HEK293 (cell line): Measurements from ENCODE around the gene PPM1K.

Experiments
- CTCF ChIA-PET: fragments of 350-600 bp; formaldehyde crosslinking; extraction: SDS; loops from one replicate; lab custom pipeline; 2021; ENCODE audit warnings: antibody characterized with exemption; lab: Yijun Ruan, JAX
- POLR2A ChIA-PET: fragments of 300-600 bp; formaldehyde crosslinking; extraction: SDS; loops from one replicate; lab custom pipeline; 2020; ENCODE audit warnings: antibody characterized with exemption, inconsistent platforms; lab: Yijun Ruan, JAX
- H3K27ac ChIP-seq: fragments of 200-500 bp; sonication (Bioruptor generic); 2 replicates; pipeline ENCODE4 v1.5.1; 2014; ENCODE audit warnings: low read depth, low read length, control low read depth, inconsistent platforms; ENCODE audit errors: extremely low read depth
- H3K36me3 ChIP-seq, 2 experiments: fragments of 200-500 bp in 1 of 2; sonication (Bioruptor generic) in 1 of 2; 1 replicate in 1 of 2; 2 replicates in 1 of 2; pipeline ENCODE4 v1.5.1; 2014 to 2017; ENCODE audit warnings: inconsistent platforms in 2 of 2, low read length in 2 of 2; ENCODE audit not compliant: control insufficient read depth in 2 of 2, insufficient read depth in 1 of 2
- H3K4me1 ChIP-seq: fragments of 200-500 bp; sonication (Bioruptor generic); 2 replicates; pipeline ENCODE4 v1.5.1; 2014; ENCODE audit warnings: mild to moderate bottlenecking, low read length, inconsistent platforms; ENCODE audit not compliant: control insufficient read depth, insufficient read depth
- H3K4me3 ChIP-seq: 2 replicates; pipeline ENCODE4 v1.5.1; 2011; ENCODE audit warnings: low read depth, mild to moderate bottlenecking, control low read depth, low read length, moderate library complexity
- H3K9me3 ChIP-seq: fragments of 200-500 bp; sonication (Bioruptor generic); 2 replicates; pipeline ENCODE4 v1.5.1; 2014; ENCODE audit warnings: low read depth, low read length, inconsistent platforms; ENCODE audit not compliant: control insufficient read depth, insufficient read depth
- AEBP2 ChIP-seq: fragments of 450-650 bp; formaldehyde crosslinking; IDR thresholded peaks from 2 replicates; pipeline ENCODE4 v1.5.1; 2016; ENCODE audit warnings: missing biosample characterization, missing genetic modification characterization, borderline replicate concordance
- BCL11B ChIP-seq: fragments of 450-650 bp; formaldehyde crosslinking; IDR thresholded peaks from 2 replicates; pipeline ENCODE4 v1.5.1; 2016; ENCODE audit warnings: low read depth, missing biosample characterization, missing genetic modification characterization
- HIC1 ChIP-seq: fragments of 450-650 bp; formaldehyde crosslinking; IDR thresholded peaks from 2 replicates; pipeline ENCODE4 v1.5.1; 2016; ENCODE audit warnings: missing biosample characterization, missing genetic modification characterization
- INSM2 ChIP-seq: fragments of 450-650 bp; formaldehyde crosslinking; IDR thresholded peaks from 2 replicates; pipeline ENCODE4 v1.5.1; 2016; ENCODE audit warnings: missing biosample characterization, missing genetic modification characterization
- KLF8 ChIP-seq: fragments of 450-650 bp; formaldehyde crosslinking; IDR thresholded peaks from 2 replicates; pipeline ENCODE4 v1.5.1; 2016; ENCODE audit warnings: missing biosample characterization, missing genetic modification characterization
- OSR2 ChIP-seq: fragments of 450-650 bp; formaldehyde crosslinking; IDR thresholded peaks from 2 replicates; pipeline ENCODE4 v1.5.1; 2016; ENCODE audit warnings: missing biosample characterization, missing genetic modification characterization
- PATZ1 ChIP-seq: fragments of 450-650 bp; formaldehyde crosslinking; IDR thresholded peaks from 2 replicates; pipeline ENCODE4 v1.5.1; 2016; ENCODE audit warnings: missing biosample characterization, missing genetic modification characterization
- YY2 ChIP-seq: fragments of 450-650 bp; formaldehyde crosslinking; IDR thresholded peaks from 2 replicates; pipeline ENCODE4 v1.5.1; 2016; ENCODE audit warnings: missing biosample characterization, missing genetic modification characterization
- ZNF112 ChIP-seq: fragments of 450-650 bp; formaldehyde crosslinking; IDR thresholded peaks from 2 replicates; pipeline ENCODE4 v1.5.0; 2017; ENCODE audit warnings: missing biosample characterization, missing genetic modification characterization
- ZNF140 ChIP-seq: fragments of 450-650 bp; formaldehyde crosslinking; IDR thresholded peaks from 2 replicates; pipeline ENCODE4 v1.5.1; 2016; ENCODE audit warnings: missing biosample characterization, missing genetic modification characterization
- ZNF175 ChIP-seq: fragments of 450-650 bp; formaldehyde crosslinking; IDR thresholded peaks from 2 replicates; pipeline ENCODE4 v1.5.1; 2016; ENCODE audit warnings: missing biosample characterization, missing genetic modification characterization
- ZNF184 ChIP-seq: fragments of 450-650 bp; IDR thresholded peaks from 2 replicates; pipeline ENCODE4 v1.5.1; 2018; ENCODE audit warnings: missing biosample characterization, mild to moderate bottlenecking, missing genetic modification characterization
- ZNF239 ChIP-seq: fragments of 450-650 bp; formaldehyde crosslinking; IDR thresholded peaks from 2 replicates; pipeline ENCODE4 v1.5.1; 2016; ENCODE audit warnings: missing biosample characterization, missing genetic modification characterization
- ZNF362 ChIP-seq: fragments of 450-650 bp; formaldehyde crosslinking; IDR thresholded peaks from 2 replicates; pipeline ENCODE4 v1.5.1; 2016; ENCODE audit warnings: missing biosample characterization, missing genetic modification characterization
- ZNF510 ChIP-seq: fragments of 450-650 bp; formaldehyde crosslinking; IDR thresholded peaks from 2 replicates; pipeline ENCODE4 v1.5.1; 2018; ENCODE audit warnings: mild to moderate bottlenecking, missing genetic modification characterization, missing biosample characterization; ENCODE audit not compliant: insufficient replicate concordance
- ZNF530 ChIP-seq: fragments of 450-650 bp; formaldehyde crosslinking; IDR thresholded peaks from 2 replicates; pipeline ENCODE4 v1.5.1; 2016; ENCODE audit warnings: low read depth, missing biosample characterization, missing genetic modification characterization
- ZNF549 ChIP-seq: fragments of 450-650 bp; IDR thresholded peaks from 2 replicates; pipeline ENCODE4 v1.5.1; 2018; ENCODE audit warnings: missing biosample characterization, missing genetic modification characterization, mild to moderate bottlenecking, inconsistent platforms, moderate library complexity
- ZNF555 ChIP-seq: fragments of 450-650 bp; formaldehyde crosslinking; conservative IDR thresholded peaks from 2 replicates; pipeline ENCODE4 v1.5.1; 2017; ENCODE audit warnings: missing biosample characterization, mild to moderate bottlenecking, missing genetic modification characterization, inconsistent platforms
- ZNF558 ChIP-seq: fragments of 450-650 bp; formaldehyde crosslinking; IDR thresholded peaks from 2 replicates; pipeline ENCODE4 v1.5.1; 2016; ENCODE audit warnings: missing biosample characterization, missing genetic modification characterization
- ZNF571 ChIP-seq: fragments of 450-650 bp; formaldehyde crosslinking; IDR thresholded peaks from 2 replicates; pipeline ENCODE4 v1.5.0; 2017; ENCODE audit warnings: missing biosample characterization, missing genetic modification characterization
- ZNF623 ChIP-seq: fragments of 450-650 bp; formaldehyde crosslinking; IDR thresholded peaks from 2 replicates; pipeline ENCODE4 v1.5.1; 2016; ENCODE audit warnings: missing biosample characterization, missing genetic modification characterization
- ZXDB ChIP-seq: fragments of 450-650 bp; formaldehyde crosslinking; IDR thresholded peaks from 2 replicates; pipeline ENCODE4 v1.5.1; 2016; ENCODE audit warnings: missing biosample characterization, missing genetic modification characterization
- TF ChIP-seq, protein P1 (sequence below): fragments of 450-650 bp; formaldehyde crosslinking; IDR thresholded peaks from 2 replicates; pipeline ENCODE4 v1.5.0; 2017; ENCODE audit warnings: missing biosample characterization, missing genetic modification characterization, borderline replicate concordance

PPM1K gene

GRCh38 chr4:88275949-88276515 is 8.3 kb downstream of the PPM1K start:
- ChIA-PET POLR2A (no interaction called here), CTCF (interaction anchor here (0.6 kb wide), 3 partner anchors 250 to 580 kb away, joined by 3 to 4 read pairs (median 3); no protein-coding TSS in a partner anchor)
- H3K9me3 ChIP-seq = no peaks in the 10 kb centered on the region
- no peak overlapping the region for H3K27ac ChIP-seq
- H3K4me3 ChIP-seq = no peak overlapping the region
- no peak for TF ChIP-seq ZNF571 (tag by site-specific recombination)
- no peak for TF ChIP-seq ZNF175 (tag by site-specific recombination)
- no peak for TF ChIP-seq ZNF558 (tag by site-specific recombination)
- TF ChIP-seq, protein P1, sequence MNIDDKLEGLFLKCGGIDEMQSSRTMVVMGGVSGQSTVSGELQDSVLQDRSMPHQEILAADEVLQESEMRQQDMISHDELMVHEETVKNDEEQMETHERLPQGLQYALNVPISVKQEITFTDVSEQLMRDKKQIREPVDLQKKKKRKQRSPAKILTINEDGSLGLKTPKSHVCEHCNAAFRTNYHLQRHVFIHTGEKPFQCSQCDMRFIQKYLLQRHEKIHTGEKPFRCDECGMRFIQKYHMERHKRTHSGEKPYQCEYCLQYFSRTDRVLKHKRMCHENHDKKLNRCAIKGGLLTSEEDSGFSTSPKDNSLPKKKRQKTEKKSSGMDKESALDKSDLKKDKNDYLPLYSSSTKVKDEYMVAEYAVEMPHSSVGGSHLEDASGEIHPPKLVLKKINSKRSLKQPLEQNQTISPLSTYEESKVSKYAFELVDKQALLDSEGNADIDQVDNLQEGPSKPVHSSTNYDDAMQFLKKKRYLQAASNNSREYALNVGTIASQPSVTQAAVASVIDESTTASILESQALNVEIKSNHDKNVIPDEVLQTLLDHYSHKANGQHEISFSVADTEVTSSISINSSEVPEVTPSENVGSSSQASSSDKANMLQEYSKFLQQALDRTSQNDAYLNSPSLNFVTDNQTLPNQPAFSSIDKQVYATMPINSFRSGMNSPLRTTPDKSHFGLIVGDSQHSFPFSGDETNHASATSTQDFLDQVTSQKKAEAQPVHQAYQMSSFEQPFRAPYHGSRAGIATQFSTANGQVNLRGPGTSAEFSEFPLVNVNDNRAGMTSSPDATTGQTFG (tag by site-specific recombination) = no peak
- TF ChIP-seq ZNF140 = no peak
- no peak for TF ChIP-seq ZNF362 (tag by site-specific recombination)
- no peak for TF ChIP-seq ZNF530 (tag by site-specific recombination)
- no peak for TF ChIP-seq ZNF510
- no peak for TF ChIP-seq ZNF555 (tag by site-specific recombination)
- TF ChIP-seq AEBP2 = no peak
- TF ChIP-seq OSR2 (tag by site-specific recombination) = no peak
- TF ChIP-seq ZNF184 (tag by site-specific recombination) = no peak
- TF ChIP-seq PATZ1 (tag by site-specific recombination) = no peak
- no peak for TF ChIP-seq KLF8 (tag by site-specific recombination)
- no peak for TF ChIP-seq ZNF623 (tag by site-specific recombination)
- no peak for TF ChIP-seq BCL11B
- TF ChIP-seq YY2 = no peak
- peaks cover 0 to 4% of the 10 kb centered on the region in 2 experiments; a peak in 1 of 3 replicates for H3K36me3 ChIP-seq
- peaks cover 6% of the 10 kb centered on the region; the same call in 1 of the 2 replicates for H3K4me1 ChIP-seq

GRCh38 chr4:88275516-88275915 is 8.8 kb downstream of the PPM1K start:
- CTCF ChIA-PET = interaction anchor here (0.6 kb wide), 2 partner anchors 250 to 580 kb away, joined by 3 read pairs; no protein-coding TSS in a partner anchor
- Histone ChIP-seq H3K9me3 (no peaks in the 10 kb centered on the region), H3K27ac (no peak overlapping the region), H3K36me3 (peaks cover 0 to 7% of the 10 kb centered on the region in 2 experiments; a peak in 1 of 3 replicates), H3K4me3 (no peak overlapping the region), H3K4me1 (peaks cover 6% of the 10 kb centered on the region; the same call in 1 of the 2 replicates)
- POLR2A ChIA-PET = no interaction called here
- no peak for TF ChIP-seq ZNF112
- TF ChIP-seq ZXDB (tag by site-specific recombination) = no peak
- TF ChIP-seq ZNF239 (tag by site-specific recombination) = no peak
- no peak for TF ChIP-seq ZNF549 (tag by site-specific recombination)
- TF ChIP-seq HIC1 (tag by site-specific recombination) = no peak
- no peak for TF ChIP-seq OSR2 (tag by site-specific recombination)
- no peak for TF ChIP-seq INSM2 (tag by site-specific recombination)
